Stimulated activated CD4-positive, alpha-beta T cell treated with anti-CD3 and anti-CD28 coated beads, Interleukin-1b, Interleukin-23, amount 100 ng/mL, for 1 hour (primary cell): ENCODE results near the gene CXCL11.
"Not testable (repeated sequence)": the region's sequence is repeated elsewhere in the genome, so short reads cannot be mapped to it uniquely, and the experiment has no call there.

Experiments used
- DNase-seq, 2 donors: peaks; one replicate each; pipeline ENCODE4 v3.0.0-alpha.2; 2020; ENCODE audit warnings: low read depth in 2 of 2

The CXCL11 gene

DNA sequence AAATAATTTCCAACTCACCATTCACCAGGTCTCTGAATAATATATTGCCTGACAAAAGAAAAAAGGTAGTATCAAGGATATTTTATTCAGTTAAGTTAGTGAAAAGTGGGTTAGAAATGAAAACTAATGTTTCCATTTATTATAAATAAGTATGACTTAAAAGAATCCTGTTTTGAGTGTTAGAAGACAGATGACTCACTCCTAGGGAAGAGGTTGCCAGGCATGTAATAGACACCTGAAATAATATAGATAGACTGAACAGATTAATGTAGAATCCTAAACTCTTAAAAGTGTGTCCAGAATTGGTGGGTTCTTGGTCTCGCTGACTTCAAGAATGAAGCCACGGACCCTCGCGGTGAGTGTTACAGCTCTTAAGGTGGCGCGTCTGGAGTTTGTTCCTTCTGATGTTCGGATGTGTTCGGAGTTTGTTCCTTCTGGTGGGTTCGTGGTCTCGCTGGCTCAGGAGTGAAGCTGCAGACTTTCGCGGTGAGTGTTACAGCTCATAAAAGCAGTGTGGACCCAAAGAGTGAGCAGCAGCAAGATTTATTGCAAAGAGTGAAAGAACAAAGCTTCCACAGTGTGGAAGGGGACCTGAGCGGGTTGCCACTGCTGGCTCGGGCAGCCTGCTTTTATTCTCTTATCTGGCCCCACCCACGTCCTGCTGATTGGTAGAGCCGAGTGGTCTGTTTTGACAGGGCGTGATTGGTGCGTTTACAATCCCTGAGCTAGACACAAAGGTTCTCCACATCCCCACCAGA lies 6.5 kb upstream of the CXCL11 start:
- DNase-seq, result not testable (repeated sequence)

DNA sequence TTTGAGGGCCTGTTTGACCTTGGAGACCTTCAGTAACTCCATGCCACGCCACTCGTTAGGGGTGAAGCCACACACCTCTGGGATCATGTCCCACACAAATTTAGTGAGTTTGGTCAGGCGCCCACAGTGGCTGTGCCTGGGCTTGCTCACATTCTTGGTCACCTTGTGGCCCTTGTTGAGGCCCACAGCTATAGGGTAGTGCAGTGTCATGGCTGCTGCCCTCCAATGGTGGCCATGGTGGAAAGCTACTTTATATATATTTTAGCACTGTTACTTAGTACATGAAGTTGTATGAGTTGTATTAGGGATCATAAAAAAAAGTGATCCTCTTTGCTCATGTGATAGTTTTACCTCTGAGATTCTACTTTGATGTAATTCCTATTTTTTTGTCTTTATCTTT lies 985 bp upstream of the CXCL11 start:
- no peak for DNase-seq

DNA sequence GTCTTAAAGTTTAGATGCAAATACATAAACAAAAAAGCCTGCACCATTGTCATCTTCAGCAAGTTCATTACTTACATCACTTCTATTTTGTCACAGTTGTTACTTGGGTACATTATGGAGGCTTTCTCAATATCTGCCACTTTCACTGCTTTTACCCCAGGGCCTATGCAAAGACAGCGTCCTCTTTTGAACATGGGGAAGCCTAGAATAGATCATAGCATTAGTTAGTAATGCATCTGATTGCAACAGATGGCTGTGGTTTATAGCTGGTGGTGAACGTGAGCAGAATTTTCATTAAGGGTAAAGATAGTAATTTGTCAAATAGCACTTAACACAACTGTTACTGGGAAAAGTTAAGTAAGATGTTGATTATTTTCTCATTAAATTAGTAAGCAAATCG lies 729 bp downstream of the CXCL11 start:
- no peak for DNase-seq

GRCh38 chr4:76029300-76029699 lies 6.6 kb downstream of the CXCL11 start:
- no peak for DNase-seq

DNA sequence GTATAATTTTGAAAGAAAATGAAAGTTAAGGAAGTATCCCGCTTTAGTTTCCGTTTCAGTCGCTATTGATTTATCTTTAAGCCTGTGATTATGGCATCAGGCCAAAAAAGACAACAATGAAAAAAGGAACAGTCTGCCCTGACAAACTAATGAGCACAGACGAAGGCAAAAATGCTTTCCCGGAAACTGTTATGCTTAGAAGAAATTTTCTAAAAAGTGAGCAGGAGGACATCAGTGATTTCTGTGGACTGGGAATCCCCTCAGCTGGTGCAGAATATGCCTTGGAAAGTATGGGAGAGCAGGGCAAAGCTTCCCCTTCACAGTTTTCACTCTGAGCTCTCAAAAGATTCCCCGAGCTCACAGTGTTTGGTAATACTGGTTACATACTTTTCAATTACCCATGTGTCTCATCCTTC lies 7.5 kb downstream of the CXCL11 start:
- no peak for DNase-seq

- DNase-seq, result no peak
Observed at GRCh38 chr4:76024065-76024464, 11.8 kb downstream of the CXCL11 start.

- no peak for DNase-seq
Observed at GRCh38 chr4:76023389-76023788, 12.5 kb downstream of the CXCL11 start, which contains the start of gene CXCL10. CXCL10 (minus strand) TSS chr4:76023497; CDS start chr4:76023431, 66 bp downstream.

DNA sequence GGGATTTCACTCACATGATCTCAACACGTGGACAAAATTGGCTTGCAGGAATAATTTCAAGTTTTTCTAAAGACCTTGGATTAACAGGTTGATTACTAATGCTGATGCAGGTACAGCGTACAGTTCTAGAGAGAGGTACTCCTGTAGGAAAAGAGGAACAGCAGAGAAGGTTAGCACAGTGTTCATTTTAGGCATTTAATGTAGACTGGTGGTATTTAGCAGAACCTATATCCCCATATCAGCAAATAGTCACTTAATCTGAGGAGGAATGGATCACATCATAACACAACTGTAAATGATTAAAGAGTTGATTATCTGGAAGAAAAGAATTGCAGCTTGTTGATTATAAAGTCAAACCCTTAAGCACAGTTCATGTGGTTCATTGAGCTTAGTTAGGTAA lies 13.2 kb downstream of the CXCL11 start:
- no peak for DNase-seq

- DNase-seq, result no peak
Observed at GRCh38 chr4:76022031-76022430, 13.8 kb downstream of the CXCL11 start.

DNA sequence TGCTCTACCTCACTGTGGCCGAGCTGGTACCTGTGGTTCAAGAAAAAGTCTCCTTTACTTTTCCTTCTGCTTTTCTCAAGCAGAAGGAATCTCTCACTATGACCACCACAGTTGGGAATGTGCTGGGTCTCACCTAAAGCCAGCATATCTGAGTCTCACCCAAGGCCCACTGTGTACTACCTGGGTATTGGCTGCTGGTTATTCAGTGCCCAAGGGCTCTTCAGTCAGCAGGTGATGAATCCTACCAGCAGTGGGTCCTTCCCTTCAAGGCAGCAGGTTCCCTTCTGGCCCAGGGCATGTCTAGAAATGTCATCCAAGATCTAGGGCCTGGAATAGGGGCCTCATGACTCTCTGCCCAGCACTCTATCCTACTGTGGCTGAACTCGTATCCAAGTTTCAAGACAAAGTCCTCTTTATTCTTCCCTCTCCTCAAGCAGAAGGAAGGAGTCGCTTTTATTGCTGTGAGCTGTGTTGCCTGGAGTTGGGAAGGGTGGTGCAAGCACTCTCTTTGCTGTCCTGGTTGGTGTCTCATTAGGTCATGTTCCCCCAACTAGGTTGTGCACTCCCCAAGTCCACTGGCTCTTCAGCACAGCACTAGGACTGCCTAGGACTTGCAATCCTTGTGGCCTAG lies 18.7 kb downstream of the CXCL11 start:
- DNase-seq, result no peak

DNA sequence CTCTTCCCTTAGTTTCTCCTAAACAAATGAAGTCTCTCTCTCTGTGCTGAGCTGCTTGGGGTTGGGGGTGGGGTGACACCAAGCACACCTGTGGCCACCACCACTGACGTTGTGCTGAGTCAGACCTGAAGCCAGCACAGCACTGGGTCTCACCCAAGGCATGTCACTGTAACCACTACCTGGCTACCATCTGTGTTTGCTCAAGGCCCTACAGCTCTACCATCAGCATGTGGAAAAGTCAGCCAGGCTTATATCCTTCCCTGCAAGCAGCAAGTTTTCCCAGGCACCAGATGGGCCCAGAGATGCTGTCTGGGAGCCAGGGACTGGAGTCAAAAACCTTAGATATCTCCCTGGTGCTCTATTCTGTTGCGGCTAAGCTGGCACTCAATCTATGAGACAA lies 19.5 kb downstream of the CXCL11 start:
- DNase-seq, result no peak

DNA sequence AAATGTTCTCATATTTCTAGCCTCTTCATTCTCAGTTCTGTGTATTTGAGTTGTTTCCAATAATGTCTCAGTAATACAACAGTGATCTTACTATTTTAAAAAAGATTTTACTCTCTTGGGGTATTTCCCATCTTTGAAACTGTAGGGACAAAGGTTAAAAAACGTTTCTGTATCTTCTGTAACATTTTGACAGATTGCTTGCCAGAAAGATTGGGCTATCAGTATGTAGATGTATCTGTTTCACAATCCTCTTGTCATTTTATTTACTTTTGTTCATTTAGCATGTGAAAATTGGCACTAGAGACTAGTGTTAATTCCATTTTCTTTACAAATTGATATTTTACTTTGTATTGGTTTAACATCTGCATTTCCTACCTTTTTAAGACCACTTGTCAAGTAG lies 22.3 kb downstream of the CXCL11 start:
- no peak for DNase-seq

- DNase-seq, result no peak
Observed at GRCh38 chr4:76012388-76012801, 23.5 kb downstream of the CXCL11 start.

DNA sequence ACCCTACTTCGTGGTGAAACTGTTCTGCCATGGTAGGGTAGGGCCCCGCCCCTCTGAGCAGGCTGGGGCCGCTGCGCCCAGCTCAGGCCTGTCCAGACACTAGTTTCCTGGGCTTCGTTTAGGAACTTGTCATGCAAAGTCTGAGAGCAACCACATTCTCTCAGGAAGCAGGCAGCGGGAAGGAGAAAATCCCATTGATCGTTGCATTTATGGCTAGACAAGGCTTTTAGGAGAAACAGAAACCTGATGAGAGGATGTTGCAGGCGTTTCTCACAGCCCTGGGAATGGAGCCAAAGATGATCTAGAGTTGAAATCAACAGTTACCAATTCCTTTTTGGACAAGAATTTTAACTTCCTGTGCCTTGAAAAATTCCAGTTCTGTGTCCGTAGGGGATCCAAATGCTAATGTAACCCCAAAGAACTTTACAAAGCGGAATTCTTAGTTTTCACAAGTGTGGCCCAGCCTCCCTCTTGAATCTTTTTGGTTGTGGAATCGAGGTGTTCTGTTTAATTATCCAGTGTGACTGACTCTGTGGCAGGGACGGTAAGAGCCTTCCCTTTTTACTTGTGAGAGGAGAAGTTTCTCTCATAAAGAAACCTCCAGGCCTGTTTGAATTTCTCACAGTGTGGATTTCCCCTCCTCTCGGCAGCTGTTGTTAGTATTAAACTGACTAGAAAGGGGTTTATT lies 24.0 kb downstream of the CXCL11 start:
- DNase-seq, result no peak

- DNase-seq, result no peak
Observed at GRCh38 chr4:76011018-76011670, 24.7 kb downstream of the CXCL11 start.

GRCh38 chr4:76010576-76010975 lies 25.3 kb downstream of the CXCL11 start:
- no peak for DNase-seq

GRCh38 chr4:76009311-76009710 lies 26.6 kb downstream of the CXCL11 start:
- DNase-seq, result no peak

DNA sequence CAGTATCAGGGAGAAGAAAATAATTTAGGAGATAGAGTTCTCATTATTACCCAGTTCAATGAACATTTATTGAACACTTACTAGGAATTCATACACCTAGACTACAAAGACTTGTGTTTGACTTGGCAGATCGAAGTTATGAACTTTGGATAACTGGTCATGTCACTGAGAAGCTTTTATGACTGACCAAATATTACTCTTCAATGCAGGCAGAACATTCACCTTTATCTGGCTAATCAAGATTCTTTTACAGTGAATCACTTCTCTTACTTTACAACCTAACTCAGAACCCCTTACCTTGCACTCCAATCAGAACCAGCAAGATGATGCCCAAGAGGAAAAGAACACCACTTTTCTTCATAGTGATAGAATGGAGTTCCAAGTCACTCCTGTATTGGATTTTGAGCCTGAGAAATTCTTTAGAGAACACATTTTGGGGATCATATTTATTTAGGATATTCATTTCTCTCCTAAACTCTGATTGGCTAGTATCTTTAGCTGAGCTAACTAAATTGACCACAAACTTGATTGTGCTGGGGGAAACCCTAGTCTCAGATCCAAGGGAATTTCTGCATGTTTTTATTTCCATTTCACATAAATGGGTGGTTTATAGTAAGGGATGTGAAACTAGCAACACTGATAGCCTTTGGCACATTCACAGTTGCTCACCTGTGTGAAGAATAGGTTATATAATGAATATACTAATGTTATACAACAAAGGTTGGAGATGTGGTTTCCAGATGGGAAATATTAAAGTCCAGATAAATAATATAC lies 28.6 kb downstream of the CXCL11 start, which contains the start of gene CXCL9:
Gene CXCL9 (minus strand): TSS at position 421 of the 774 bp plus-strand sequence. CDS start 60 bp downstream, at position 361.
- no peak for DNase-seq

DNA sequence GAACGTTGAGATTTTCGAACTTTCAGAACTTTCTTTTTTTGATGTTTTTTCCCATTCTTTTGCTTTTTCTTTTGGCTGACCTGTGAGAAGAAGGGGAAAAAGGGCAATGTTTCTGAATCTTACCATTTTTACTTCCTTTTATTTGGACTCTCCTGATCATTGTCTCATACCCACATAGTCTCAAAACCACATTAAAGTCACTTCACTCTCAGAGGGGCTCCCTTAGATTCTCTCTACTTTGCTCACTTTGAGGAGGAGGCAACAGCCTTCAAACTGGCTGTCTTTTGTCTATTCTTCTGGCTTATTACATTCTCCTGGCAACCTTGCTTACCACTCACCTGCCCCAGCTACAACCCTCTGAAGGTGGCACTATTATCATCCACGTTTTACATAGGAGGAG lies 32.2 kb downstream of the CXCL11 start:
- DNase-seq, result no peak

DNA sequence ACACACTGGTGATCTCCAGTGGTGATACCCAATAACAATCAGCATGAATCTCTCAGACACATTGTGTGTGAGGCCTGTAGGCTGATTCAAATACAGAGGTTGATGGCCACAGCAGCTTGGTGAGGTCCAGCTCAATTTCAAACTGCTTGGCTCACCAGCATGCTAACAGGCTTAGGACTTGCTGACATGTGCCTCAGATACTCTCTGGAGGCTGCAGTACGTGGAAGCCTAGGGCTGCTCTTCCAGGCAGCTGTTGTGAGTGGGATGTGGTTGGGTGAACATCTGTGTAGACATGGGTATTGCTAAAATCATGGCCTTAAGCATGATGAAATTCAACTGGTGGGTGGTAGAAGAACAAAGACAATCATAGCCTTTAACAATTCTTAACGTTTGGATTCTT lies 32.8 kb downstream of the CXCL11 start:
- no peak for DNase-seq

GRCh38 chr4:76002176-76002575 lies 33.7 kb downstream of the CXCL11 start:
- no peak for DNase-seq
